ENCODE measurements around the gene SFMBT1. TPM values are rescaled to one million over a fixed set of nuclear protein-coding genes. Genes with fewer than 3 reads are reported as not detected.

SFMBT1 gene
- 3.9 TPM for polyA plus RNA-seq (2012; ENCODE audit: insufficient read length, low read depth)

DNA sequence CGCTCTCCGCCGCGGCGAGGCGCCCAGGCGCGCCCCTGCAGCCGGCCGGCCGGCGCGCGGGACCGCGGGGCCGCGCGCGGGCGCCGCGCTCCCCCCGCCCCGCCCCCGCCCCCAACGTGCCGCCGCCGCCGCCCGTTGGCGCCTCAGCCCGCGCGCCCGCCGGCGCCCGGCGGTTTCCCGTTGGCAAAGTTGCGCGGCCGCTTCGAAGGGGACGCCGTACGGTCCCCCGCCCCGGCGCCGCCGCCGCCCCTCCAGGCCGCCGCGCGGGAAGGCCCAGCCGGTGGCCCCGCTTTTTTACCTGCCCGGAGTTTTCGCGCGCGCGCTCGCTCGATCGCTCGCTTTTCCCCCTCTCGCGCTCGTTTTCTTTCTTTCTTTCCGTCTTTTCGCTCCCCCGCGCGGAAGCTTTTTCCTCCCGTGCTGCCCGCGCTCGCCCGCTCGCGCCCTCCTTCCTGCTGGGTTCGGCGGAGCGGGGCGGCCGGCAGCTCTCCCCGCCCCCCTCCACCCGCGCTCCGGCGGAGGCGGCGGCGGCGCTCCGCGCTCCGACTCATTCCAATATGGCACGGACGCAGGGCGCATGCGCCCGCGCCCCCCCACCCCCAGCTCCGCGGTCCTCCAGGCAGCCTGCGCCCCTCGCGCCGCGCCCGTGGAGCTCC, at the start of gene SFMBT1:
Gene SFMBT1 (minus strand): TSS at position 556 of the 653 bp plus-strand sequence. CDS start 76,945 bp downstream, outside the sequence.
- TF ChIP-seq, protein P1, sequence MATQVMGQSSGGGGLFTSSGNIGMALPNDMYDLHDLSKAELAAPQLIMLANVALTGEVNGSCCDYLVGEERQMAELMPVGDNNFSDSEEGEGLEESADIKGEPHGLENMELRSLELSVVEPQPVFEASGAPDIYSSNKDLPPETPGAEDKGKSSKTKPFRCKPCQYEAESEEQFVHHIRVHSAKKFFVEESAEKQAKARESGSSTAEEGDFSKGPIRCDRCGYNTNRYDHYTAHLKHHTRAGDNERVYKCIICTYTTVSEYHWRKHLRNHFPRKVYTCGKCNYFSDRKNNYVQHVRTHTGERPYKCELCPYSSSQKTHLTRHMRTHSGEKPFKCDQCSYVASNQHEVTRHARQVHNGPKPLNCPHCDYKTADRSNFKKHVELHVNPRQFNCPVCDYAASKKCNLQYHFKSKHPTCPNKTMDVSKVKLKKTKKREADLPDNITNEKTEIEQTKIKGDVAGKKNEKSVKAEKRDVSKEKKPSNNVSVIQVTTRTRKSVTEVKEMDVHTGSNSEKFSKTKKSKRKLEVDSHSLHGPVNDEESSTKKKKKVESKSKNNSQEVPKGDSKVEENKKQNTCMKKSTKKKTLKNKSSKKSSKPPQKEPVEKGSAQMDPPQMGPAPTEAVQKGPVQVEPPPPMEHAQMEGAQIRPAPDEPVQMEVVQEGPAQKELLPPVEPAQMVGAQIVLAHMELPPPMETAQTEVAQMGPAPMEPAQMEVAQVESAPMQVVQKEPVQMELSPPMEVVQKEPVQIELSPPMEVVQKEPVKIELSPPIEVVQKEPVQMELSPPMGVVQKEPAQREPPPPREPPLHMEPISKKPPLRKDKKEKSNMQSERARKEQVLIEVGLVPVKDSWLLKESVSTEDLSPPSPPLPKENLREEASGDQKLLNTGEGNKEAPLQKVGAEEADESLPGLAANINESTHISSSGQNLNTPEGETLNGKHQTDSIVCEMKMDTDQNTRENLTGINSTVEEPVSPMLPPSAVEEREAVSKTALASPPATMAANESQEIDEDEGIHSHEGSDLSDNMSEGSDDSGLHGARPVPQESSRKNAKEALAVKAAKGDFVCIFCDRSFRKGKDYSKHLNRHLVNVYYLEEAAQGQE (IDR thresholded peaks at IDR 0.05; ENCODE audit: insufficient read depth in 1 of 2, low read depth in 2 of 2, low read length in 2 of 2): no peak

GRCh38 chr3:53092942-53093341, 47.1 kb upstream of the SFMBT1 start:
- no peak for TF ChIP-seq TAF1 (IDR thresholded peaks at IDR 0.05; ENCODE audit: borderline replicate concordance, insufficient read depth, low read length)
- no peak for TF ChIP-seq FOXP2 (optimal IDR thresholded peaks at IDR 0.05; ENCODE audit: borderline replicate concordance, extremely low read depth, extremely low read length, insufficient read depth)
- TF ChIP-seq, protein P1 (IDR thresholded peaks at IDR 0.05; ENCODE audit: insufficient read depth in 1 of 2, low read depth in 2 of 2, low read length in 2 of 2): no peak
- no peak for TF ChIP-seq SIN3A (IDR thresholded peaks at IDR 0.05; ENCODE audit: borderline replicate concordance, insufficient read depth, low read length)
- no peak for TF ChIP-seq POLR2AphosphoS5 (IDR thresholded peaks at IDR 0.05; ENCODE audit: low read depth, low read length)

DNA sequence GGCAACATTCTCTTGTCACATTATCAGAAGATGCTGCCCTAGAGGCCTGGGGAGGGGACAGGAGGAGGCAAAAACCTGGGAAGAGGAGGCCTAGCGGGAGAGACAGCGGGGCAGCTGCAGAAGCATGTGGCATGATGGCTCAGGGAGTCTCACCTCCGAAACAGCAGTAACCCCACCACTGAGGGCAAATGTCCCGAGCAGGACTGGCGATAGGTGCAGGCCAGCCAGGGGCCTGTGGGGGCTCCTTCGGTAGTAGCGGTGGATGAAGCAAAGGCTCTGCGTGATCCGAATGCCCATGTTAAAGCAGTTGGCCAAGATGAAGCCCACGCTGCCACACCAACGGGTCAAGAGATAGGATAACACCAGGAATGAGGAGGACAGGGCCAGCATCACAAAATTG, 46.3 kb upstream of the SFMBT1 start:
- TF ChIP-seq, protein P1 (IDR thresholded peaks at IDR 0.05; ENCODE audit: insufficient read depth in 1 of 2, low read depth in 2 of 2, low read length in 2 of 2): no peak
- TF ChIP-seq POLR2AphosphoS5 (IDR thresholded peaks at IDR 0.05; ENCODE audit: low read depth, low read length): no peak
- no peak for TF ChIP-seq SIN3A (IDR thresholded peaks at IDR 0.05; ENCODE audit: borderline replicate concordance, insufficient read depth, low read length)
- TF ChIP-seq TAF1 (IDR thresholded peaks at IDR 0.05; ENCODE audit: borderline replicate concordance, insufficient read depth, low read length): no peak
- TF ChIP-seq FOXP2 (optimal IDR thresholded peaks at IDR 0.05; ENCODE audit: borderline replicate concordance, extremely low read depth, extremely low read length, insufficient read depth): no peak

- no peak for TF ChIP-seq FOXP2 (optimal IDR thresholded peaks at IDR 0.05; ENCODE audit: borderline replicate concordance, extremely low read depth, extremely low read length, insufficient read depth)
- TF ChIP-seq SIN3A (IDR thresholded peaks at IDR 0.05; ENCODE audit: borderline replicate concordance, insufficient read depth, low read length): no peak
- TF ChIP-seq POLR2AphosphoS5 (IDR thresholded peaks at IDR 0.05; ENCODE audit: low read depth, low read length): no peak
- TF ChIP-seq TAF1 (IDR thresholded peaks at IDR 0.05; ENCODE audit: borderline replicate concordance, insufficient read depth, low read length): no peak
- TF ChIP-seq, protein P1 (IDR thresholded peaks at IDR 0.05; ENCODE audit: insufficient read depth in 1 of 2, low read depth in 2 of 2, low read length in 2 of 2): no peak
Measured at GRCh38 chr3:53091011-53091410, 45.1 kb upstream of the SFMBT1 start.

- TF ChIP-seq SIN3A (IDR thresholded peaks at IDR 0.05; ENCODE audit: borderline replicate concordance, insufficient read depth, low read length): no peak
- TF ChIP-seq, protein P1 (IDR thresholded peaks at IDR 0.05; ENCODE audit: insufficient read depth in 1 of 2, low read depth in 2 of 2, low read length in 2 of 2): no peak
Measured at GRCh38 chr3:53089511-53089910, 43.6 kb upstream of the SFMBT1 start.

All from PFSK-1 (cell line).